ENCODE data around the gene MCOLN1.

Gene MCOLN1

DNA sequence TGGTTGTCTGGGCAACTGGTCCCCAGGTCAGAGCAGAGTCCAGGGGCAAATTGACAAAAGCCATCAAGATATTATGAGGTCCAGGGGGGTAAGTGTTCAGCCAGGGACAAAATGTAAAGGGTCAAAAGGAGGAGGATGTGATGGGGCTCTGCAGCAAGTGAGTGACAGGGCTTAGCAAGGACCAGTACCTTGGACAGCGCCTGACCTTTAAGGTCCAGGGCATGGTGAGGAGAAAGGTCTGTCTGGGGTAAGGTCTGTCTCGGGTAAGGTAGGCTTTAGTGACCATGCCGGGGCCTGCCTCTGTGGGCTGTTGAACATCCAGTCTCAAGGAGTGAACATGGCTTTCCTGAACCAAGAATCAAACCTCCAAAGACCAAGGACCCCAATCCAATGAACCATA is 12.8 kb upstream of the MCOLN1 start:
- TF ChIP-seq POLR2A (IDR thresholded peaks at IDR 0.05; ENCODE audit: low read length), result no peak
- TF ChIP-seq GATA1 (IDR thresholded peaks at IDR 0.05; ENCODE audit: low read depth, low read length), result no peak
- DNase-seq, result peak in 1 of 2 experiments; percentile 60

DNA sequence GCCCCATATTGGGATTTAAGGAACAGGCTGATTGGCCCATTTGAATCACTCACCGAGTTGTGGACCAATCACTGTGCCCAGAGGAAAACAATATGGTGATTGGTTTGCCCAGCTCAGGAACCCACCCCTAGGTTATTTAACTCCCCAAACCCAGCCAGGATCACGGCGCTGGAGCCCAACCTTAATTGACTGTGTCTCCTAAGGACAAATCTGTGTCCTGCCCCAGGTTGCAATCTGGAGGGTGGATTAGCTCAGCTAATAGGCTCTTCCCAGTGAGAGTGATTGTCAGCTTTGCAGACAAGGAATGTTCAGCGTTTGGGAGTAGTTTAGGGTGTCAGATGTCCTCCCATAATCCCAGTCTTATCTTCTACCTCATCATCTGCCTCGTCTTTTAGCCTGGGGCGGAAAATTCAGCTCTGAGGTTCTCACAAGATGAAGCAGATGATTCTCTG is 10.0 kb upstream of the MCOLN1 start:
- TF ChIP-seq GATA1 (IDR thresholded peaks at IDR 0.05; ENCODE audit: low read depth, low read length), result no peak
- TF ChIP-seq POLR2A (IDR thresholded peaks at IDR 0.05; ENCODE audit: low read length), result no peak
- DNase-seq, result no peak

DNA sequence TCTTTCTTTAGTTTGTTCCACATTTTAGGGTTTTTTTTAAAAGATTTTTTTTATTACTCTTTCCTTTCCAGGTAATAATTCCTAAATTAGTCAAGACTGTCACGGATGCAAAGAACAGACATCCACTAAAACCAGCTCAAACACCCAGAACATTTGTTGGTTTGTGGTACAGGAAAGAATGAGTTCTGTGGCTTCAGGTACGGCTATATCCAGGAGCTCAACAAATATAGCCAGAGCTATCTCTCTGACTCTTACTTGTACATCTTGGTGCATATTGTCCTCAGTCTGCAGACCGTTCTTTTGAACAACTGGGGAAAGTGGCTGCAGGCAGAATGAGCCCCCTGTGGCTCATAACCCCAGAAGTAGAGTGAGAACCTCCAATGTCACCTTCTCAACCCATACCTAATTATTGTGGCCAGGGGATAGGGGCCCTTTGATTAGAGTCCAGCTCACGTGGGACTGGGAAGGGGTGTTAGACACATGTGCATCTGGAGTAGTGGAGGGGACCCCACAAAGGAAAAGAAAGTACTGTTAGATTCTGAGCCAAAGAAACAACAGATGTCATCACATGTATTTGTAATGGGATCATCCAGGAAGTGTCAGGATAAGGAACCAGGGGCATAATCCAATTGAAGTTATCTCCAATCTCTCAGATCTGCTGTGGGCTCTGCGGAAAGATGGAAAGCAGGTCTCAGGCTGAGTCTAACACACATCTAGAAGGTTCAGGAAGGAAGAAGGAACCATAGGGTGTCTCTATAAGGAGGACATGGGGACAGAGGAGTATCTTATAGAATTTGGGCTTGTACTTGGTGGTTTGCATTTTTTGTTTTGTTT is 8.4 kb upstream of the MCOLN1 start:
- TF ChIP-seq GATA1 (IDR thresholded peaks at IDR 0.05; ENCODE audit: low read depth, low read length), result no peak
- no peak for DNase-seq

- TF ChIP-seq POLR2A (IDR thresholded peaks at IDR 0.05; ENCODE audit: low read length) (no peak), GATA1 (IDR thresholded peaks at IDR 0.05; ENCODE audit: low read depth, low read length) (no peak)
- no peak for DNase-seq
Measured at GRCh38 chr19:7515110-7515644, 7.2 kb upstream of the MCOLN1 start.

DNA sequence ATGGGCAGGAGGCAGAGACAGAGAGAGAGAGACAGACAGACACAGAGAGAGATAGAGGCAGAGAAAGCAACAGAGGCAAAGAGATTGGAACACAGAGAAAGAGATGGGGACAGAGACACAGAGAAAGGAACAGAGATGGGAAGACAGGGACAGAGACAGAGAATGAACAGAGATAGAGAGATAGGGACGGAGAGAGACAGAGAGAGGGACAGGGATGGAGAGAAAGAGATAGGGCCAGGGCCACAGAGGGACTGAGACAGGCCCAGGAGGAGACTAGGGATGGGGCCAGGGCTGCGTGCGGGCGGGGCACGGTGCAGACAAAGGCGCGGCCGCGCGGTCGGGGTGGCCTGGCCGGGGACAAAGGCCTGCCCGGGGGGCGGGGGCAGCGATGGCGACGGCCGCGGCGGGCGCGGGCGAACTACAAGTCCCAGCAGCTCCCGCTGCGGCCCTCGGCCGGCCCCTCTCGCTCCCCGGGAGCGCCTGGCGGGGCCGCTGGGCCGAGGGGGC is 6.7 kb upstream of the MCOLN1 start, which contains the start of gene ZNF358:
Gene ZNF358 (plus strand): TSS at position 459 of the 507 bp plus-strand sequence. CDS start 3,140 bp downstream, outside the sequence.
- TF ChIP-seq GATA1 (IDR thresholded peaks at IDR 0.05; ENCODE audit: low read depth, low read length) (no peak), POLR2A (IDR thresholded peaks at IDR 0.05; ENCODE audit: low read length) (no peak)

DNA sequence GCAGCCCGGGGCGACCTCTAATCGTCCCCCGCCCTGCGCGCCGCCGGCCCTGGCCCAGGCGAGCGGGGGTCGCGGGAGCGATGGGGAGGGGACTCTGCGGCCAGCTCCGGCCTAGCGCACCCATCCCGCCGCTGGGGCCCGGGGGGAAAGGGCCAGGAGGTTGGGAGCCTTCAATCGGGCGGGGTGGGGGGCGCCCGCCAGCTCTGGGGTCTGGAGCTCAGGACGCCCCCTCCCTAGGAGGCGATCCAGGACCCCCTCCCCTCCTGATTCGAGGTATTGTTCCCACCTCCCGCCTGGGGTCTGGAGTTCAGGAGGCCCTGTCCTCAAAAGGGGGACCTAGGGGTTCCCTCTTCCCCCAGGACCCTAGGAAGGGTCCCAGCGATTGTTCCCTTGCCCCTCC is 6.1 kb upstream of the MCOLN1 start:
- TF ChIP-seq GATA1 (IDR thresholded peaks at IDR 0.05; ENCODE audit: low read depth, low read length) (no peak), POLR2A (IDR thresholded peaks at IDR 0.05; ENCODE audit: low read length) (no peak)
- no peak for DNase-seq

More for the DNA sequence above, 6.7 kb upstream of the MCOLN1 start, which contains the start of gene ZNF358:
- DNase-seq, result peak in 1 of 2 experiments; percentile 50

DNA sequence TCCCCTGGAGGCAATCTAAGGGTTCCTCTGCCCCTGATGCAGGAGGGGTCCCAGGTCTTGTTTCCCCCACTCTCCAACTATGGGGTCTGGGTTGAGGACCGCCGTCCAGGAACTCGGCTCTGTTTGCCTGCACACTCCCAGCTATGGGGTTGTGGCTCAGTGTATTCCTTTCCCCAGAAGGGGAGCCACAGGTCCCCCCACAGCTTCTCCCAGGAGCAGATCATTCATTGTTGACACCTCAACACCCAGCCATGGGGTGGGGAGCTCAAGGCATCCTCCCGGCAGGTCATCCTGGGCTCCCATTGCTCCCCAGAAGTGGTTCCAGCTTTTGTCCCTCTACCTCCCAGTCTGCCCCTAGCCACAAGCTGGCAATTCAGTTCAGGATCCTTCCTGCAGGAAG is 5.5 kb upstream of the MCOLN1 start:
- DNase-seq, result no peak
- no peak for TF ChIP-seq POLR2A (IDR thresholded peaks at IDR 0.05; ENCODE audit: low read length)
- TF ChIP-seq GATA1 (IDR thresholded peaks at IDR 0.05; ENCODE audit: low read depth, low read length), result no peak

GRCh38 chr19:7519361-7520130 is 2.9 kb upstream of the MCOLN1 start:
- no peak for DNase-seq
- no peak for TF ChIP-seq GATA1 (IDR thresholded peaks at IDR 0.05; ENCODE audit: low read depth, low read length)
- no peak for TF ChIP-seq POLR2A (IDR thresholded peaks at IDR 0.05; ENCODE audit: low read length)

GRCh38 chr19:7520131-7521051 is 2.0 kb upstream of the MCOLN1 start:
- TF ChIP-seq GATA1 (IDR thresholded peaks at IDR 0.05; ENCODE audit: low read depth, low read length) (no peak), POLR2A (IDR thresholded peaks at IDR 0.05; ENCODE audit: low read length) (no peak)
- no peak for DNase-seq

- TF ChIP-seq GATA1 (IDR thresholded peaks at IDR 0.05; ENCODE audit: low read depth, low read length), result no peak
- no peak for TF ChIP-seq POLR2A (IDR thresholded peaks at IDR 0.05; ENCODE audit: low read length)
- DNase-seq, result no peak
Measured at GRCh38 chr19:7521551-7522071, 813 bp upstream of the MCOLN1 start.

DNA sequence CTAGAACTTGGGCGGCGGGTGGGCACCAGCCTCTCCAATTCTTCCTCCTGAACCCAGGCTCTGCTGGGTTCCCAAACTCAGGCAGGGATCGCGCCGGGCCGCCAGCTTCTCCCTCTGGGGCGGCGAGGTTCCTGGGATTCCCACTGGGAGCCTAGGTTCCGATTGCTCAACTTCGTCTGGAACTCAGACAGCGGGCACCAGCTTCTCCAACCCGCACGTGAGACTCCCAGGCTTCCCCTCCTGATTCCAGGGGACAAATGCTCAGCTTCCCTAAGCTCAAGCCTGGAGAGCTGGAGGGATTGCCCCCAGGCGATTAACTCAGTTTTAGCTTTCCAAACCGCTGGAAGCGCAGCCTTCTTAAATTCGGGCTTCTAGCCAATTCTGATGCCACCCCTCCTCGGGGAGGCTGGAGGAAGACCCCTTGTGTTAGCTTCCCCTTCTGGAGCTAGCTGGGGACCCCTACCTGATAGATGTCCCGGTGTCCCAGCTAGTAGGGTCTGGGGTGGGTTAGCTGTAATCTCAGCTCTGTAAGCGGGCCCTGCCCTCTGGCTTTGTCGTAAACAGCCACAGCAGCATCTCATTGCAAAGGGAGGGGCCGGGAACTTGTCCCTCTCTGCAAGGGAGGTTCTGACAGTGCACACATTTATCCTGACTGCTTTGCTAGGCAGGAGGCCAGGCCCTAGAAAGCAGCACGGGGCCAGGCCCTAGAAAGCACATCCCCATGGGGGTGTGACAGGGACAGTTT is 671 bp downstream of the MCOLN1 start:
- no peak for TF ChIP-seq POLR2A (IDR thresholded peaks at IDR 0.05; ENCODE audit: low read length)
- TF ChIP-seq GATA1 (IDR thresholded peaks at IDR 0.05; ENCODE audit: low read depth, low read length), result no peak
- peak; percentile 61 to 72 for DNase-seq

- TF ChIP-seq POLR2A (IDR thresholded peaks at IDR 0.05; ENCODE audit: low read length) (no peak), GATA1 (IDR thresholded peaks at IDR 0.05; ENCODE audit: low read depth, low read length) (no peak)
- no peak for DNase-seq
Measured at GRCh38 chr19:7524523-7524922, 2.1 kb downstream of the MCOLN1 start.
